Esophagus squamous epithelium (tissue), 5 donors: ENCODE data around the gene ASMTL. TPM values are rescaled to one million over a fixed set of nuclear protein-coding genes. Genes with fewer than 3 reads are reported as not detected.

Source experiments
- DNase-seq: peaks from one replicate; lab custom pipeline; 2025; lab: John Stamatoyannopoulos, UW
- H3K27ac ChIP-seq, 4 donors: fragments of 200-600 bp; sonication (generic); one replicate each; pipeline ENCODE4 v1.5.1; 2016 to 2019; ENCODE audit warnings: mild to moderate bottlenecking in 1 of 4
- H3K27me3 ChIP-seq, 4 donors: fragments of 200-600 bp; sonication (generic); 1 replicate in 3 of 4; 2 replicates in 1 of 4; pipeline versions ENCODE4 v1.5.1 to v1.6.0; 2017 to 2021; ENCODE audit warnings: antibody characterized with exemption in 1 of 4
- H3K36me3 ChIP-seq, 3 donors: fragments of 200-600 bp; sonication (generic); one replicate each; pipeline ENCODE4 v1.5.1; 2016 to 2019
- H3K4me1 ChIP-seq, 3 donors: fragments of 200-600 bp; sonication (generic); one replicate each; pipeline ENCODE4 v1.5.1; 2017 to 2019
- H3K4me3 ChIP-seq, 4 donors: fragments of 200-600 bp; sonication (generic); 1 replicate in 3 of 4; 2 replicates in 1 of 4; pipeline ENCODE4 v1.5.1; 2016 to 2019; ENCODE audit warnings: mild to moderate bottlenecking in 2 of 4, moderate library complexity in 1 of 4
- H3K9me3 ChIP-seq, 3 donors: fragments of 200-600 bp; sonication (generic); one replicate each; pipeline ENCODE4 v1.5.1; 2016 to 2019
- CTCF ChIP-seq, 6 experiments: fragments of 450-650 bp in 4 of 6; fragments of 200-600 bp in 2 of 6; sonication (generic) in 2 of 6; IDR thresholded peaks; one replicate each; pipeline ENCODE4 v1.5.1; 2016 to 2019; ENCODE audit warnings: antibody characterized with exemption in 6 of 6, mild to moderate bottlenecking in 4 of 6, moderate library complexity in 4 of 6
- POLR2A ChIP-seq, 4 donors: fragments of 450-650 bp; IDR thresholded peaks; one replicate each; pipeline ENCODE4 v1.6.1; 2017; ENCODE audit warnings: antibody characterized with exemption in 4 of 4, mild to moderate bottlenecking in 4 of 4, moderate library complexity in 3 of 4
- WGBS, 2 donors: methylation state at CpG; one replicate each; pipeline ENCODE4 v1.1.5; 2018; 5-methylcytosine and 5-hydroxymethylcytosine counted together
- intact Hi-C: fragments of 100-400 bp; cut with DNase I; formaldehyde crosslinking; loops from one replicate; pipeline ENCODE4 v1.15.0; 2022
- total RNA-seq, 4 donors: library from RNA; depleted of rRNA; stranded (reverse); fragments of >200 nt; gene quantifications; one replicate each; pipeline ENCODE4 v1.1.0, GENCODE V29; 2016
- donor health status: DM: yes; HTN: yes; CAD: no.

The ASMTL gene
- total RNA-seq, 4 donors from 2014 or later: 4.4 to 21.4 (median 11.1) TPM

GRCh38 chrX:1488745-1489144 lies 36.0 kb upstream of the ASMTL start:
- intact Hi-C loops: no loop called here
- whole genome bisulfite sequencing, 2 donors: 100% methylated on average over 1 of the region's 1 CpG
- peaks cover 0 to 4% (median 0%) of the 10 kb centered on the region in 3 donors for H3K4me1 ChIP-seq
- no peaks in the 10 kb centered on the region for H3K27me3 ChIP-seq
- no peaks in the 10 kb centered on the region for H3K36me3 ChIP-seq
- no peak overlapping the region for H3K27ac ChIP-seq
- TF ChIP-seq CTCF (IDR thresholded peaks at IDR 0.05) (no peak), POLR2A (IDR thresholded peaks at IDR 0.05) (no peak)
- no peak overlapping the region for H3K4me3 ChIP-seq
- no peaks in the 10 kb centered on the region for H3K9me3 ChIP-seq
- DNase-seq: no peak

- Histone ChIP-seq H3K9me3 (no peaks in the 10 kb centered on the region), H3K27ac (no peak overlapping the region), H3K4me3 (no peak overlapping the region), H3K27me3 (no peaks in the 10 kb centered on the region), H3K36me3 (no peaks in the 10 kb centered on the region), H3K4me1 (no peaks in the 10 kb centered on the region)
- intact Hi-C loops: no loop called here
- DNase-seq: no peak
- 85 to 90% methylated on average over 3 of the region's 3 CpGs for WGBS, 2 donors
- TF ChIP-seq CTCF (IDR thresholded peaks at IDR 0.05): no peak
- no peak for TF ChIP-seq POLR2A (IDR thresholded peaks at IDR 0.05)
Measured at GRCh38 chrX:1488141-1488540, 35.4 kb upstream of the ASMTL start.

GRCh38 chrX:1487401-1487800 lies 34.7 kb upstream of the ASMTL start:
- TF ChIP-seq POLR2A (IDR thresholded peaks at IDR 0.05) (no peak), CTCF (IDR thresholded peaks at IDR 0.05) (no peak)
- H3K4me1 ChIP-seq: no peaks in the 10 kb centered on the region
- no peaks in the 10 kb centered on the region for H3K27me3 ChIP-seq
- 89 to 94% methylated on average over 3 to 5 of the region's 5 CpGs for WGBS, 2 donors
- H3K4me3 ChIP-seq: no peak overlapping the region
- no peak overlapping the region for H3K27ac ChIP-seq
- no peaks in the 10 kb centered on the region for H3K9me3 ChIP-seq
- no peaks in the 10 kb centered on the region for H3K36me3 ChIP-seq
- no peak for DNase-seq
- intact Hi-C loops: no loop called here

GRCh38 chrX:1486749-1487361 lies 34.1 kb upstream of the ASMTL start:
- TF ChIP-seq POLR2A (IDR thresholded peaks at IDR 0.05) (no peak), CTCF (IDR thresholded peaks at IDR 0.05) (no peak)
- no peak for DNase-seq
- Histone ChIP-seq H3K4me3 (no peak overlapping the region), H3K9me3 (no peaks in the 10 kb centered on the region), H3K36me3 (no peaks in the 10 kb centered on the region), H3K4me1 (peaks cover 0 to 3% (median 0%) of the 10 kb centered on the region in 3 donors), H3K27me3 (no peaks in the 10 kb centered on the region), H3K27ac (peak overlapping the region in 2 of 4 donors; percentile 60 to 61)
- 68 to 75% methylated on average over 8 to 13 of the region's 18 CpGs for WGBS, 2 donors
- intact Hi-C loops: no loop called here

- 82 to 88% methylated on average over 5 of the region's 5 CpGs for WGBS, 2 donors
- H3K27me3 ChIP-seq: no peaks in the 10 kb centered on the region
- no peaks in the 10 kb centered on the region for H3K36me3 ChIP-seq
- H3K27ac ChIP-seq: peak overlapping the region in 2 of 4 donors; percentile 60 to 61
- no peaks in the 10 kb centered on the region for H3K9me3 ChIP-seq
- no peak for DNase-seq
- intact Hi-C loops: no loop called here
- no peak overlapping the region for H3K4me3 ChIP-seq
- no peak for TF ChIP-seq CTCF (IDR thresholded peaks at IDR 0.05)
- TF ChIP-seq POLR2A (IDR thresholded peaks at IDR 0.05): no peak
- peaks cover 0 to 10% (median 0%) of the 10 kb centered on the region in 3 donors for H3K4me1 ChIP-seq
Measured at GRCh38 chrX:1486177-1486576, 33.5 kb upstream of the ASMTL start.
